Osteocyte (in vitro differentiated cells): Measurements from ENCODE around the gene NTF4. TPM values are rescaled to one million over a fixed set of nuclear protein-coding genes. Genes with fewer than 3 reads are reported as not detected.
"Not testable (repeated sequence)": the region's sequence is repeated elsewhere in the genome, so short reads cannot be mapped to it uniquely, and the experiment has no call there.

Source experiments
- DNase-seq: peaks from one replicate; pipeline ENCODE4 v3.0.0; 2021; ENCODE audit warnings: mixed read lengths; ENCODE audit not compliant: unreplicated experiment; ENCODE audit errors: extremely low spot score
- H3K27ac Mint-ChIP-seq: one replicate; pipeline ENCODE4 v1.8.0; 2021; ENCODE audit warnings: mild to moderate bottlenecking, mixed read lengths; ENCODE audit not compliant: unreplicated experiment
- H3K27me3 Mint-ChIP-seq: one replicate; pipeline ENCODE4 v1.8.0; 2021; ENCODE audit warnings: mixed read lengths; ENCODE audit not compliant: unreplicated experiment
- H3K36me3 Mint-ChIP-seq: one replicate; pipeline ENCODE4 v1.8.0; 2021; ENCODE audit warnings: mixed read lengths; ENCODE audit not compliant: unreplicated experiment
- H3K4me1 Mint-ChIP-seq: one replicate; pipeline ENCODE4 v1.8.0; 2021; ENCODE audit warnings: mixed read lengths; ENCODE audit not compliant: unreplicated experiment
- H3K4me3 Mint-ChIP-seq: one replicate; pipeline ENCODE4 v1.8.0; 2021; ENCODE audit warnings: mild to moderate bottlenecking, moderate library complexity, mixed read lengths; ENCODE audit not compliant: unreplicated experiment
- H3K9me3 Mint-ChIP-seq: one replicate; pipeline ENCODE4 v1.8.0; 2021; ENCODE audit warnings: mixed read lengths; ENCODE audit not compliant: unreplicated experiment
- total RNA-seq: library from RNA; stranded (reverse); gene quantifications from 2 replicates; pipeline ENCODE4 v1.2.1, GENCODE V29; 2021
- TF ChIP-seq, protein P1 (sequence below): fragments of 200-600 bp; sonication (generic); IDR thresholded peaks from 2 replicates; pipeline ENCODE4 v1.5.0; 2021; ENCODE audit warnings: antibody characterized with exemption, mild to moderate bottlenecking, moderate library complexity

The NTF4 gene
- total RNA-seq, 1 donor from 2014 or later = not detected

DNA sequence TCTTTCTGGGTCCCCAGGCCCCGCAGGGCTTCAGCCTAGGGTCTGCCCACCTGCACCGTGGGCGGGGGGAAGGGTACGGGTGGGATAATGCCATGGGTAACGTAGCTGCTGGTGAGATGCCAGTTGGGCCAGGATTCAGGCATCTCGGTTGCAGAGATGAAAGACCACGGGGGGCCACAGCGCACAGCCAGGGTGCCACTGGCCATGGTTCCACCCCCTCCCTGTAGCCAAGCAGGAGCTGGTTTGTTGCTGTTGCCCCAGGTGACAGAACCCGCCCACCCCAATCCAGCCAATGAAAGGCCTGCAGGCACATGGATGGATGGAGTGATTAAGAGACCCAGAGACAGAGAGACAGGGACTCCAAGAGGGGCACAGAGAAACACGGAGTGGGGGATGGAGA is 6.1 kb downstream of the NTF4 start:
- no peak for DNase-seq
- Mint-ChIP-seq H3K36me3 (no peaks in the 10 kb centered on the region), H3K4me3 (no peak overlapping the region), H3K27me3 (peaks cover 6% of the 10 kb centered on the region), H3K9me3 (no peaks in the 10 kb centered on the region), H3K4me1 (peaks cover 15% of the 10 kb centered on the region), H3K27ac (no peak overlapping the region)
- TF ChIP-seq, protein P1, sequence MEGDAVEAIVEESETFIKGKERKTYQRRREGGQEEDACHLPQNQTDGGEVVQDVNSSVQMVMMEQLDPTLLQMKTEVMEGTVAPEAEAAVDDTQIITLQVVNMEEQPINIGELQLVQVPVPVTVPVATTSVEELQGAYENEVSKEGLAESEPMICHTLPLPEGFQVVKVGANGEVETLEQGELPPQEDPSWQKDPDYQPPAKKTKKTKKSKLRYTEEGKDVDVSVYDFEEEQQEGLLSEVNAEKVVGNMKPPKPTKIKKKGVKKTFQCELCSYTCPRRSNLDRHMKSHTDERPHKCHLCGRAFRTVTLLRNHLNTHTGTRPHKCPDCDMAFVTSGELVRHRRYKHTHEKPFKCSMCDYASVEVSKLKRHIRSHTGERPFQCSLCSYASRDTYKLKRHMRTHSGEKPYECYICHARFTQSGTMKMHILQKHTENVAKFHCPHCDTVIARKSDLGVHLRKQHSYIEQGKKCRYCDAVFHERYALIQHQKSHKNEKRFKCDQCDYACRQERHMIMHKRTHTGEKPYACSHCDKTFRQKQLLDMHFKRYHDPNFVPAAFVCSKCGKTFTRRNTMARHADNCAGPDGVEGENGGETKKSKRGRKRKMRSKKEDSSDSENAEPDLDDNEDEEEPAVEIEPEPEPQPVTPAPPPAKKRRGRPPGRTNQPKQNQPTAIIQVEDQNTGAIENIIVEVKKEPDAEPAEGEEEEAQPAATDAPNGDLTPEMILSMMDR = no peak

DNA sequence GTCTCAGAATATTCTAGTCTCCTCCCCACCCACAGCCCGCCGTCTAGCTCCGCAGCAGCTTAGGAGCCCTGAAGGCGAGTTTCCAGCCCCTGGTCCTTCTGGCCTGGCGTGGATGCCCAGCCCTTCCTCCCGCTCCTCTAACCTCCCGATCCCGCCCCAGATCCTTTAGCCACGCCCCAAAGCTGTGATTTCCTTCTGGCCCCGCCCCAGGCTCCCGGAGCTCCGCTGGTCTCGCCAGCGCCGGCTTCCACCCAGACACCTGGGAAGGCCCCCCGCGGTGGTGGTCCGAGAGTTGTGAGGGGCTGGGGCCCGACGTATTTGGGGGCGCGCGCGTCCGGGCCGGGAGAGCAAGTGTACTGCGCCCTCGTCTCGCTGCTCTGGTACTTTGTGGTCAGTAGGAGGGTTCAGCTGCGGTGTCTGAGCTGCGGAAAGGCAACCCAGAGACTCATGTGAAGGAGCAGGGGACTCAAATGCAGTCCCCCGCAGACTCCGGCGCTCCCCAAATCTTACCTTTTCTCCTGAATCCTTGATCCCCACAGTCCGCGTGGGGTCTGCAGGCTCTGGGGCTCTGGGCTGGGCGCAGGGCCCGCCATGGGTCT is 6.9 kb downstream of the NTF4 start, which contains the start of gene CGB7:
CGB7 (minus strand) TSS at position 114 of the 599 bp plus-strand sequence. CDS start 2,374 bp downstream, outside the sequence.
- Mint-ChIP-seq H3K27ac (no peak within 1 kb of the TSS), H3K4me3 (peak within 1 kb of the TSS; percentile 74), H3K36me3 (no peaks in the 10 kb centered on the region), H3K4me1 (peaks cover 15% of the 10 kb centered on the region), H3K27me3 (peaks cover 6% of the 10 kb centered on the region), H3K9me3 (no peaks in the 10 kb centered on the region)
- TF ChIP-seq, protein P1 = no peak
- DNase-seq = no peak

DNA sequence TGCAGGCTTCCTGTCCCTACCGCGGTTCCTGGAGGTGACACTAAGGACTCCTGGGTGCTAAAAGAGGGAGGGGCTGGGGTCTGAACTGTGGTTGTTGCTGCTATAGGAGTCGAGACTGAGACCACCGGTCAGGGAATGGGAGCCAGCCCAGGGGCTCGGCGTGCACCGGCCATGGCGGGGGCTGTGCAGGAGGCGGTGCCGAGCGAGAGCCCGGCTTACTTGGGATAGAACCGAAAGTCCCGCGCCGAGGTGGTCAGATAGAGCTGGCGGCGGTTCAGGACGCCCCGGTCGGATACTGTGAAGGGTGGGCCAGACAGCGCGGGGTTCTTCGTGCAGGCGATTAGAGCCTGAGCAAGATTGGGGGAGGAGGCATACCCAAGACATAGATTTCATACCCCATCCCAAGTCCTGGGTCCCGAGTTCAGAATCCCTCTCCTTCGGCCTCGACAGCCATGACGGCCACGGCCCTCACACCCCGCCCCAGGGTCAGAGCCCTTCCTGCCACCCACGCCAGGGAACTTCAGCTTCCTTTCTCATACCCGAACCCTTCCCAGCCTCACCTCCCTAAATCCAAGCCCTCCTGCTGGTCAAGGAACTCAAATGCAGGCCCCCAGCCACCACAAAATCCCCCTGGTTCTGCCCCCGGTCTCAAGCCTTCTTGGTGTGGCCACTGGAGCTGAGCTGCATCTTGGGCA is 7.6 kb downstream of the NTF4 start:
- not testable (repeated sequence) for H3K9me3 Mint-ChIP-seq, DNase-seq, H3K27me3 Mint-ChIP-seq, H3K36me3 Mint-ChIP-seq, H3K27ac Mint-ChIP-seq
- peak overlapping the region; percentile 74 for H3K4me3 Mint-ChIP-seq
- peaks cover 15% of the 10 kb centered on the region for H3K4me1 Mint-ChIP-seq

DNA sequence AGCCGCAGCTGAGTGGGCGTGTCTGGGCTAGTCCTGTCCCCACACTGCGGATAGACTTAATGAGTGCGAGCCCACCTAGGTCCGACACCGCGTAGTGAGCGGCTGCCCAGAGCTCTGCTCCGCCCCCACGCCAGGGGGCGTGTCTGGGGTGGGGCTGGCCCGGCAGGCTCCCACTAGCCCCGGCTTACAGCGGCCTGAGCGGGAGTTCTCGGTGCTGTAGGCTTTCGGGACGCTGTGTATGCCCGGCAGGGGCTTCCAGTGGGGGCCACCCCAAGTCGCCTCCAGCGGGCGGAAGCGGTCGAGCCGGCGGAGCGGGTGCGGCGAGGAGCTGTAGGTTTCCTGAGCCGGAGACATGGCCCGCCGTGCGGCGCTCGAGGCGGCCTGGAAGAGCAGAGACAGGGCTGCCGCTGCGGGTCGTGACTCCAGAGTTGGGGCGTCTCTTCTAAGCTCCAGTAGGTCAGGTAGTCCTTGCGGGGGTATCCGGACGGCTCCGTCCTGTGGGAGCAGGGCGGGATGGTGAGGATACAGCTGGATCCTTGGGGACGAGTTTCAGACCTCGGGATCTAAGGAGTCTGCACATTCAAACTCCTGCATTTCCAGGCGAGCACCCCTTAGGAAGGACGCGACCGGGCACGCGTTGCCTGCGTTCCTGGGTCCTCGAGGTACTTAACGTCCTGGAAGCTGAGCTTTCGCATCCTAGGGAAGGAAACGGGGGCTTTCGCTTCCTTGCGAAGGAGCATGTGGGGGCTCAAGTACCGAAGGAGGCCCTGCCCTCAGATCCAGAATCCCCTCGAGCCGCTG is 8.3 kb downstream of the NTF4 start:
- Mint-ChIP-seq H3K27me3 (peaks cover 6% of the 10 kb centered on the region), H3K4me1 (peaks cover 15% of the 10 kb centered on the region), H3K27ac (no peak overlapping the region), H3K9me3 (no peaks in the 10 kb centered on the region), H3K36me3 (no peaks in the 10 kb centered on the region), H3K4me3 (peak overlapping the region; percentile 74)
- no peak for DNase-seq
- TF ChIP-seq, protein P1 = peak; percentile 56

DNA sequence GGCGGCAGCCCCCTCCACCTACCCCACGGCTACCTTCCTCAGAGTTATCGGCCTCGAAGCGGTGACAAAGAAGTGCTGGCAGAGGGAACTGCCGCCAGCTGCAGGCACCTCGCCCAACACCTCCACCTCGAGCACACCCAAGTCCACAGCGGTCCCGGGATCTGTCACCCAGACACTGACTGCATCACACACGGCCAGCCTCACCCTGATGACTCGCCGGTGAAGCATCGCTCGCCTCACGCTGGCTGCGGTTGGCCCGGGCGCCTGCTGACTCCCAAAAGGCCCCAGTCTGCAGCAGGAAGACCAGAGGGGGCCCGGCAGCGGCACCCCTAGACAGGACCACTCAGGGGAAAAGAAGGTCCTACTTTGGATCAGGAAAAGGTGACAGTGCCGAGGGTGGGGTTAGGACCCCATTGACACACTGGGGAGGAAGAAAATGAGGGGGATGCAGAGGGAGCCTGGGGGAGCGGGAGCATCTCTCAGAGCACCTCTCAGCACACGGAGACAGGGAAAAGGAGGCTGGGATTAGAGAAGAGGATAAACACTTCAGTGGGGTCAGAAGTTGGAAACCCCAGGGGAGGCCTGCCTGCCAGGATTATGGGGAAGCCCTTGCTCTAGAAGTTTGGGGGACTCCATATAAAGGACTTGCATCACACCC is 14.1 kb downstream of the NTF4 start:
- H3K4me1 Mint-ChIP-seq, H3K36me3 Mint-ChIP-seq, H3K27me3 Mint-ChIP-seq, H3K4me3 Mint-ChIP-seq, H3K9me3 Mint-ChIP-seq, H3K27ac Mint-ChIP-seq, DNase-seq: not testable (repeated sequence)

DNA sequence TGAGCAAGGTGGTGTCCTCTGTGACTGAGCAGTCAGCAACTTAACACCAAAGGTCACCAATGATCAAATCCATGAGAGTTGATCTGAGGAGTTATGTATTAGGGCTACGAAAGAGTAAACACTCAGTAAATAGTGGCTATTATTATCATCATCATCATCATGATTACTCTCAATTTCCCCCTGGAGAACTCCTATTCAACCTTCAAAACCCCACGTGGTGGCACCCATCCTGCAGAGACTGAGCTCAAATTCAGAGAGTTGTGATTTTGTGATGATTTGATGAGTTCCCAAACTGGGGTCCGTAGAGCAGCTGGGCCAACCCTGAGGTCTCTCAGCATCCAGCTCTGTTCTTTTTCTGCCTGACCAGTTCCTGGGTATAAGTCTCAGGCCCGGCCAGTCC is 14.8 kb downstream of the NTF4 start:
- not testable (repeated sequence) for H3K36me3 Mint-ChIP-seq, H3K4me1 Mint-ChIP-seq, H3K27ac Mint-ChIP-seq, DNase-seq, H3K4me3 Mint-ChIP-seq, H3K9me3 Mint-ChIP-seq, H3K27me3 Mint-ChIP-seq

DNA sequence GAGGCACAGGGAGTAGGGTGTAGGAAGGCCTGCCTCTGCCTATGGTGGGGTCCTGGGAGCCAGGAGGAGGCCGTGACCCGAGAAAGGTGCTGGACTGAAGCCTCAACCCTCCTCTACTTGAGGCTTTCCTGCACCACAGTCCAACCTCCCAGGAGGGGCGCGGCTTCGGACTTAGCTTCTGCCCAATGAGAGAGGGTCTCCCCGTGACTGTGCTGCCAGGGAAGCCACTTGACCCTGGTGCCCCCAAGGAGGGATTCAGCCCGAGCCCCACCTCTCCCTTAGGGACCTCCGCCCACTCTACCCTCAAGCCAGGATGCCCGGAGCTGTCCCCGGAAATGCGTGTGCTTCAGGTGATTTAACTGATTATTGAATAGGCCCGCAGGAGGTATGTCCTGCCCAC is 15.6 kb downstream of the NTF4 start, which contains the start of gene CGB8:
CGB8 (minus strand) TSS at position 101 of the 400 bp plus-strand sequence. CDS start 372 bp downstream, outside the sequence.
- not testable (repeated sequence) for H3K4me3 Mint-ChIP-seq, DNase-seq, H3K36me3 Mint-ChIP-seq, H3K9me3 Mint-ChIP-seq, H3K27ac Mint-ChIP-seq, H3K27me3 Mint-ChIP-seq, H3K4me1 Mint-ChIP-seq

DNA sequence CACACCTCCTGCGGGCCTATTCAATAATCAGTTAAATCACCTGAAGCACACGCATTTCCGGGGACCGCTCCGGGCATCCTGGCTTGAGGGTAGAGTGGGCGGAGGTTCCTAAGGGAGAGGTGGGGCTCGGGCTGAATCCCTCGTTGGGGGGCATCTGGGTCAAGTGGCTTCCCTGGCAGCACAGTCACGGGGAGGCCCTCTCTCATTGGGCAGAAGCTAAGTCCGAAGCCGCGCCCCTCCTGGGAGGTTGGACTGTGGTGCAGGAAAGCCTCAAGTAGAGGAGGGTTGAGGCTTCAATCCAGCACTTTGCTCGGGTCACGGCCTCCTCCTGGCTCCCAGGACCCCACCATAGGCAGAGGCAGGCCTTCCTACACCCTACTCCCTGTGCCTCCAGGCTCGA is 21.1 kb downstream of the NTF4 start, which contains the start of gene CGB5:
CGB5 (plus strand) TSS at position 301 of the 400 bp plus-strand sequence. CDS start 362 bp downstream, outside the sequence.
- H3K36me3 Mint-ChIP-seq, H3K4me1 Mint-ChIP-seq, H3K4me3 Mint-ChIP-seq, DNase-seq, H3K27ac Mint-ChIP-seq, H3K9me3 Mint-ChIP-seq, H3K27me3 Mint-ChIP-seq: not testable (repeated sequence)
